HCT116 (cell line): ENCODE data around the gene HSD17B1.

Source experiments
- CEBPB ChIP-seq: IDR thresholded peaks from 2 replicates; pipeline ENCODE4 v1.6.1; 2012; ENCODE audit warnings: low read depth
- EZH2phosphoT487 ChIP-seq: fragments of 200-600 bp; IDR thresholded peaks from 2 replicates; pipeline ENCODE4 v1.6.1; 2018; ENCODE audit warnings: antibody characterized with exemption, borderline replicate concordance
- POLR2A ChIP-seq: IDR thresholded peaks from 2 replicates; pipeline ENCODE4 v1.7.0; 2011; ENCODE audit warnings: borderline replicate concordance; ENCODE audit not compliant: insufficient read depth, insufficient read length; ENCODE audit errors: extremely low read depth
- YY1 ChIP-seq: IDR thresholded peaks from 2 replicates; pipeline ENCODE4 v1.6.1; 2011; ENCODE audit warnings: low read length, low read depth, moderate library complexity, mild to moderate bottlenecking; ENCODE audit not compliant: insufficient replicate concordance; ENCODE audit errors: extremely low read depth
- ZFX ChIP-seq: fragments of 450-650 bp; IDR thresholded peaks from 2 replicates; pipeline ENCODE4 v1.6.1; 2017
- TF ChIP-seq, protein P1 (sequence below), 3 experiments: fragments of 200-600 bp in 1 of 3; sonication (generic) in 1 of 3; IDR thresholded peaks in 2 of 3; conservative IDR thresholded peaks in 1 of 3; 2 replicates each; pipeline ENCODE4 v1.5.1; 2012 to 2017; ENCODE audit warnings: low read depth in 2 of 3, low read length in 2 of 3, antibody characterized with exemption in 1 of 3, borderline replicate concordance in 1 of 3, control low read depth in 1 of 3, mild to moderate bottlenecking in 1 of 3, mixed read lengths in 1 of 3, mixed run types in 1 of 3, moderate library complexity in 1 of 3; ENCODE audit not compliant: insufficient read depth in 1 of 3
- TF ChIP-seq, protein P2 (sequence below): IDR thresholded peaks from 2 replicates; pipeline ENCODE4 v1.6.1; 2012

DNA sequence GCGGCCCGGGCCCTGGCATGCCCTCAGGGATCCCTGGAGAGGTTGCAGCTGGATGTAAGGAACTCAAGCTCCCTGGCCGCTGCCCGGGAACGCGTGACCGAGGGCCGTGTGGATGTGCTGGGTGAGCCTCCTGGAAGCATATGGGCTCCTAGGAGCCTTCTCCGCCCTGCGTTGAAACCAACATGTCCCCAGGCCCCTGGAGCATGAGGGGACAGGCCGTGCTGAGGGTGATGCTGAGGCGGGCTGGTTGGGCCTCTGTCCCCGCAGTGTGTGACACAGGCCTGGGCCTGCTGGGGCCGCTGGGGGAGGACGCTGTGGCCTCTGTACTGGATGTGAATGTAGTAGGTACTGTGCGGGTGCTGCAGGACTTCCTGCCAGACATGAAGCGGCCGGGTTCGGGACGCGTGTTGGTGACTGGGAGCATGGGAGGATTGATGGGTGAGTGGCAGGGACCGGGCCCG is 5.7 kb upstream of the HSD17B1 start:
- TF ChIP-seq CEBPB (no peak), ZFX (no peak), POLR2A (no peak), YY1 (no peak), EZH2phosphoT487 (no peak)
- TF ChIP-seq, protein P1, sequence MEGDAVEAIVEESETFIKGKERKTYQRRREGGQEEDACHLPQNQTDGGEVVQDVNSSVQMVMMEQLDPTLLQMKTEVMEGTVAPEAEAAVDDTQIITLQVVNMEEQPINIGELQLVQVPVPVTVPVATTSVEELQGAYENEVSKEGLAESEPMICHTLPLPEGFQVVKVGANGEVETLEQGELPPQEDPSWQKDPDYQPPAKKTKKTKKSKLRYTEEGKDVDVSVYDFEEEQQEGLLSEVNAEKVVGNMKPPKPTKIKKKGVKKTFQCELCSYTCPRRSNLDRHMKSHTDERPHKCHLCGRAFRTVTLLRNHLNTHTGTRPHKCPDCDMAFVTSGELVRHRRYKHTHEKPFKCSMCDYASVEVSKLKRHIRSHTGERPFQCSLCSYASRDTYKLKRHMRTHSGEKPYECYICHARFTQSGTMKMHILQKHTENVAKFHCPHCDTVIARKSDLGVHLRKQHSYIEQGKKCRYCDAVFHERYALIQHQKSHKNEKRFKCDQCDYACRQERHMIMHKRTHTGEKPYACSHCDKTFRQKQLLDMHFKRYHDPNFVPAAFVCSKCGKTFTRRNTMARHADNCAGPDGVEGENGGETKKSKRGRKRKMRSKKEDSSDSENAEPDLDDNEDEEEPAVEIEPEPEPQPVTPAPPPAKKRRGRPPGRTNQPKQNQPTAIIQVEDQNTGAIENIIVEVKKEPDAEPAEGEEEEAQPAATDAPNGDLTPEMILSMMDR (IDR thresholded peaks at IDR 0.05 in 2 of 3, conservative IDR thresholded peaks at IDR 0.05 in 1 of 3; ENCODE audit: borderline replicate concordance in 1 of 3, insufficient read depth in 1 of 3, low read depth in 2 of 3, low read length in 2 of 3): no peak
- TF ChIP-seq, protein P2, sequence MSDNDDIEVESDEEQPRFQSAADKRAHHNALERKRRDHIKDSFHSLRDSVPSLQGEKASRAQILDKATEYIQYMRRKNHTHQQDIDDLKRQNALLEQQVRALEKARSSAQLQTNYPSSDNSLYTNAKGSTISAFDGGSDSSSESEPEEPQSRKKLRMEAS: no peak
